ENCODE results near the gene FGF18.

DNA sequence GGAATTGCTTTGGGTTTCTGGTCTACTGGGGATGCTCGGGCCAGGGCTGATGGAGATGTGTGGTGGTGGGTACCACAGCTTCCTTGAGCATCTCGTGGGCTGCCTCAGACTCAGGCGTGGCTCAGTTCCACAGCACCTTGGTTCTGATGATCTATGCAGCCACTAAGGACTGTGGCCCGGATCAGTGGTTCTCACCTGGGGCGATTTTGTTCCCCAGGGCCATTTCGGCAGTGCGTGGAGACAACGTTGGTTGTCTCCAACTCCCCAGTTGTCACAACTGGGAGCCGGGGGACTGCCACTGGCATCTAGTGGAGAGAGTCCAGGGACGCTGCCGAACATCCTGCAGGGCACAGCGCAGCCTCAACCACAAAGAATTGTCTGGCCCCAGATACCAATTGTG, 47.7 kb downstream of the FGF18 start:
- TF ChIP-seq CTCF (IDR thresholded peaks at IDR 0.05) (no peak), POLR2A (IDR thresholded peaks at IDR 0.05) (no peak)
